Measurements from ENCODE around the gene BST1. TPM values are rescaled to one million over a fixed set of nuclear protein-coding genes. Genes with fewer than 3 reads are reported as not detected.

The BST1 gene
- total and polyA plus RNA-seq, 12 donors: 2.3 to 10.3 (median 4.0) TPM

DNA sequence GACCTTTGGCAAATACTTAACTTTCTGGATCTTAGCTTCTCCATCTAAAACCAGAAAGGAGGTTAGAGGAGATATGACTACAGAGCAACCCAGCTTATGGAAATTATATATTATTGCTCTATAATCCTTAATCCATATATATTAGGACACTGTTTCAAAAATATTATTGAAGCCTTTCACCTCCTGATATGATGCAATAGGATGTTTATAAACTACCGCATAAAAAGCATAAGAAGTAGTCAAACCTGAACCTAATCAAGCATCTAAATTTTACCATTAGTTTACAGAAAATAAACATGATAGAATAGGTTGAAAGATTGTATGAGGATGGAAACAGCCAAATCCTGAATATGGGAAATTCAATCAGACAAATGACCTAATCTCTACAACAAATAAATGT is 26.8 kb upstream of the BST1 start:
- no peak overlapping the region for H3K27ac ChIP-seq
- intact Hi-C loops (cut with DNase I): no loop called here
- WGBS, 4 donors: 91 to 96% (median 93%) methylated on average over 1 of the region's 1 CpG
- no peak overlapping the region for H3K4me3 ChIP-seq
- H3K36me3 ChIP-seq (replicated peaks in 1 of 2): no peaks in the 10 kb centered on the region
- DNase-seq: no peak
- no peaks in the 10 kb centered on the region for H3K9me3 ChIP-seq (replicated peaks in 1 of 3)
- TF ChIP-seq, protein P1, sequence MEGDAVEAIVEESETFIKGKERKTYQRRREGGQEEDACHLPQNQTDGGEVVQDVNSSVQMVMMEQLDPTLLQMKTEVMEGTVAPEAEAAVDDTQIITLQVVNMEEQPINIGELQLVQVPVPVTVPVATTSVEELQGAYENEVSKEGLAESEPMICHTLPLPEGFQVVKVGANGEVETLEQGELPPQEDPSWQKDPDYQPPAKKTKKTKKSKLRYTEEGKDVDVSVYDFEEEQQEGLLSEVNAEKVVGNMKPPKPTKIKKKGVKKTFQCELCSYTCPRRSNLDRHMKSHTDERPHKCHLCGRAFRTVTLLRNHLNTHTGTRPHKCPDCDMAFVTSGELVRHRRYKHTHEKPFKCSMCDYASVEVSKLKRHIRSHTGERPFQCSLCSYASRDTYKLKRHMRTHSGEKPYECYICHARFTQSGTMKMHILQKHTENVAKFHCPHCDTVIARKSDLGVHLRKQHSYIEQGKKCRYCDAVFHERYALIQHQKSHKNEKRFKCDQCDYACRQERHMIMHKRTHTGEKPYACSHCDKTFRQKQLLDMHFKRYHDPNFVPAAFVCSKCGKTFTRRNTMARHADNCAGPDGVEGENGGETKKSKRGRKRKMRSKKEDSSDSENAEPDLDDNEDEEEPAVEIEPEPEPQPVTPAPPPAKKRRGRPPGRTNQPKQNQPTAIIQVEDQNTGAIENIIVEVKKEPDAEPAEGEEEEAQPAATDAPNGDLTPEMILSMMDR (IDR thresholded peaks at IDR 0.05): no peak
- no peak for TF ChIP-seq POLR2A (IDR thresholded peaks at IDR 0.05)
- no peaks in the 10 kb centered on the region for H3K27me3 ChIP-seq
- H3K4me1 ChIP-seq (replicated peaks in 1 of 2): peaks cover 0 to 6% of the 10 kb centered on the region in 2 donors

DNA sequence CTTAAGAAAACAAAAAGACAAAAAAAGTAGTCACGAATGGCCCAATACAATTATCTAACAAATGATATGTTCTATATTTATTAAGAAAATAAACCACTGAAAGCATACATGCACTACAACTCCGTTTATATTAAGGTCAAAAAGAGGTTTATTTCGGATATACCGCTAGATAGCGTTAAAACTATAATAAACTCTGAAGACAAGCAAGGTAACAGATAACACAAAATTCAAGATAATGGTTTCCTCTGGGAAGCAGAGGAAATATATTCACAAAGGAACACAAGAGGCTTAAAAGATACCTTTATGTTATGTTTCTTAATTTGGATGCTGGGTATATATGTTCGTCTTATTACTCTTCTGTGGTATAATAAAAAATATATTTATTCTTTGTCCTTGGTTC is 26.0 kb upstream of the BST1 start:
- no peak overlapping the region for H3K27ac ChIP-seq
- H3K27me3 ChIP-seq: no peaks in the 10 kb centered on the region
- no peak for TF ChIP-seq POLR2A (IDR thresholded peaks at IDR 0.05)
- TF ChIP-seq, protein P1 (IDR thresholded peaks at IDR 0.05): no peak
- no peaks in the 10 kb centered on the region for H3K9me3 ChIP-seq (replicated peaks in 1 of 3)
- H3K4me3 ChIP-seq: no peak overlapping the region
- H3K36me3 ChIP-seq (replicated peaks in 1 of 2): no peaks in the 10 kb centered on the region
- DNase-seq: no peak
- peaks cover 0 to 9% of the 10 kb centered on the region in 2 donors for H3K4me1 ChIP-seq (replicated peaks in 1 of 2)
- intact Hi-C loops (cut with DNase I): no loop called here
- WGBS, 4 donors: 87 to 93% (median 92%) methylated on average over 6 of the region's 6 CpGs

DNA sequence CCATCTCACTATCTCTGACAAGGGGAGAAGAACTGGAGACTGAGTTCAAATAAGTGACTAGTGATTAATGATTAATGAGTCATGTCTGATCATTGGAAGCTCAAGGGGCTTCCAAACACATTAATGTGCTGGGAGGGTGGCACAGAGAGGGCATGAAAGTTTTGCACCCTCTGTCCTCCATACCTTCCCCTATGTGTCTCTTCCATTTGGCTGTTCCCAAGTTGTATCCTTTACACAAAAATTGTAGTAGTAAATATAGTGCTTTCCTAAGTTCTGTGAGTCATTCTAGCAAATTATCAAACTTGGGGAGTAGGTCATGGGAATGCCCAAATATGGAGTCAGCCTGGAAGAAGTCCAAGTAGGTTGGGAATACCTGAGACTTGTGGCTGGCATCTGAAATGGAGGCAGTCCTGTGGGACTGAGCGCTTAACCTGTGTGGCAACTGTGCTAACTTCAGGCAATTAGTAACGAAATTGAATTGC is 25.3 kb upstream of the BST1 start:
- 69 to 88% (median 78%) methylated on average over 2 of the region's 2 CpGs for WGBS, 4 donors
- Histone ChIP-seq H3K9me3 (replicated peaks in 1 of 3) (no peaks in the 10 kb centered on the region), H3K27ac (no peak overlapping the region), H3K4me3 (no peak overlapping the region), H3K4me1 (replicated peaks in 1 of 2) (peaks cover 4 to 12% of the 10 kb centered on the region in 2 donors), H3K27me3 (no peaks in the 10 kb centered on the region), H3K36me3 (replicated peaks in 1 of 2) (no peaks in the 10 kb centered on the region)
- TF ChIP-seq, protein P1 (IDR thresholded peaks at IDR 0.05): no peak
- no peak for TF ChIP-seq POLR2A (IDR thresholded peaks at IDR 0.05)
- peak in 2 of 7 donors; percentile 13 to 28 for DNase-seq
- intact Hi-C loops (cut with DNase I): no loop called here

DNA sequence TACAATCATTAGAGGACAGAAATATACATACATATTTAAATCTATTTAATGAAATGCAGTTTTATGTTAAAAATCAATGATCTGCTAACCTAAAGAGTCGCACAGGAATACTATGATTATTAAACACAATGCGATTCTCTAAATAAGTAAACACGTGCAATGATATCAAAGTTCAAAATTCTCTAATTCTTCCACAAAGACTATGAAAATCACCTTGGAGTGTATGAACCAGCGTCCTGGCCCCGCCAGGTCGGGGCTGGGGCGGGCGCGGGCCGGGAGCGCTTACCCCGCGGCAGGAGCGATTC is 21.8 kb upstream of the BST1 start:
- Histone ChIP-seq H3K36me3 (replicated peaks in 1 of 2) (no peaks in the 10 kb centered on the region), H3K4me1 (replicated peaks in 1 of 2) (peaks cover 16 to 32% of the 10 kb centered on the region in 2 donors), H3K27me3 (no peaks in the 10 kb centered on the region), H3K9me3 (replicated peaks in 1 of 3) (no peaks in the 10 kb centered on the region), H3K4me3 (peak overlapping the region in 3 of 4 donors; percentile 29 to 95 (median 88)), H3K27ac (peak overlapping the region in 3 of 5 donors; percentile 27 to 99 (median 93))
- TF ChIP-seq, protein P1 (IDR thresholded peaks at IDR 0.05): no peak
- no peak for TF ChIP-seq POLR2A (IDR thresholded peaks at IDR 0.05)
- intact Hi-C loops (cut with DNase I): no loop called here
- 1 to 3% (median 2%) methylated on average over 8 to 14 of the region's 14 CpGs for WGBS, 4 donors
- DNase-seq: no peak

Data from adrenal gland (tissue), 12 donors.